Right atrium auricular region (tissue), 2 donors: ENCODE results near the gene DYNC2H1. TPM values are rescaled to one million over a fixed set of nuclear protein-coding genes. Genes with fewer than 3 reads are reported as not detected.

ENCODE experiments used
- DNase-seq: peaks from one replicate; pipeline ENCODE4 v3.0.0-alpha.2; 2019; ENCODE audit warnings: low spot score
- H3K27ac ChIP-seq, 2 donors: fragments of 200-600 bp; sonication (generic); 1 replicate in 1 of 2; 2 replicates in 1 of 2; pipeline ENCODE4 v1.5.1; 2016 to 2019
- H3K27me3 ChIP-seq, 2 donors: fragments of 200-600 bp; sonication (generic); one replicate each; pipeline versions ENCODE4 v1.5.1 to v1.6.0; 2017 to 2019
- H3K36me3 ChIP-seq: fragments of 200-600 bp; sonication (generic); one replicate; pipeline ENCODE4 v1.5.1; 2016
- H3K4me1 ChIP-seq, 2 donors: fragments of 200-600 bp; sonication (generic); one replicate each; pipeline versions ENCODE4 v1.5.1 to v1.6.0; 2017 to 2019
- H3K4me3 ChIP-seq, 2 donors: fragments of 200-600 bp; sonication (generic); 1 replicate in 1 of 2; 2 replicates in 1 of 2; pipeline ENCODE4 v1.5.1; 2017 to 2019; ENCODE audit warnings: mild to moderate bottlenecking in 1 of 2, moderate library complexity in 1 of 2
- H3K9me3 ChIP-seq, 2 donors: fragments of 200-600 bp; sonication (generic); one replicate each; pipeline ENCODE4 v1.5.1; 2019
- total RNA-seq, 2 donors: library from RNA; depleted of rRNA; stranded (reverse); fragments of >200 nt; gene quantifications; one replicate each; pipeline ENCODE4 v1.1.0, GENCODE V29; 2016
- TF ChIP-seq, protein P1 (sequence below), 2 donors: fragments of 200-600 bp; sonication (generic); IDR thresholded peaks; one replicate each; pipeline ENCODE4 v1.5.1; 2019; ENCODE audit warnings: antibody characterized with exemption in 2 of 2

DYNC2H1 gene
- total RNA-seq, 2 donors from 2014 or later, result 7.8 to 12.7 TPM

- Histone ChIP-seq H3K4me1 (no peaks in the 10 kb centered on the region), H3K9me3 (no peaks in the 10 kb centered on the region), H3K4me3 (no peak overlapping the region), H3K36me3 (peaks cover 5% of the 10 kb centered on the region), H3K27me3 (no peaks in the 10 kb centered on the region), H3K27ac (no peak overlapping the region)
- TF ChIP-seq, protein P1, sequence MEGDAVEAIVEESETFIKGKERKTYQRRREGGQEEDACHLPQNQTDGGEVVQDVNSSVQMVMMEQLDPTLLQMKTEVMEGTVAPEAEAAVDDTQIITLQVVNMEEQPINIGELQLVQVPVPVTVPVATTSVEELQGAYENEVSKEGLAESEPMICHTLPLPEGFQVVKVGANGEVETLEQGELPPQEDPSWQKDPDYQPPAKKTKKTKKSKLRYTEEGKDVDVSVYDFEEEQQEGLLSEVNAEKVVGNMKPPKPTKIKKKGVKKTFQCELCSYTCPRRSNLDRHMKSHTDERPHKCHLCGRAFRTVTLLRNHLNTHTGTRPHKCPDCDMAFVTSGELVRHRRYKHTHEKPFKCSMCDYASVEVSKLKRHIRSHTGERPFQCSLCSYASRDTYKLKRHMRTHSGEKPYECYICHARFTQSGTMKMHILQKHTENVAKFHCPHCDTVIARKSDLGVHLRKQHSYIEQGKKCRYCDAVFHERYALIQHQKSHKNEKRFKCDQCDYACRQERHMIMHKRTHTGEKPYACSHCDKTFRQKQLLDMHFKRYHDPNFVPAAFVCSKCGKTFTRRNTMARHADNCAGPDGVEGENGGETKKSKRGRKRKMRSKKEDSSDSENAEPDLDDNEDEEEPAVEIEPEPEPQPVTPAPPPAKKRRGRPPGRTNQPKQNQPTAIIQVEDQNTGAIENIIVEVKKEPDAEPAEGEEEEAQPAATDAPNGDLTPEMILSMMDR (IDR thresholded peaks at IDR 0.05), result no peak
- no peak for DNase-seq
Observed at GRCh38 chr11:103395612-103396011, 286.4 kb downstream of the DYNC2H1 start.

GRCh38 chr11:103396237-103396636 lies 287.0 kb downstream of the DYNC2H1 start:
- H3K4me1 ChIP-seq, result no peaks in the 10 kb centered on the region
- H3K4me3 ChIP-seq, result no peak overlapping the region
- H3K36me3 ChIP-seq, result peaks cover 9% of the 10 kb centered on the region
- TF ChIP-seq, protein P1 (IDR thresholded peaks at IDR 0.05), result no peak
- no peak for DNase-seq
- no peaks in the 10 kb centered on the region for H3K27me3 ChIP-seq
- no peaks in the 10 kb centered on the region for H3K9me3 ChIP-seq
- H3K27ac ChIP-seq, result no peak overlapping the region

GRCh38 chr11:103397369-103397768 lies 288.1 kb downstream of the DYNC2H1 start:
- Histone ChIP-seq H3K27me3 (no peaks in the 10 kb centered on the region), H3K36me3 (peaks cover 9% of the 10 kb centered on the region), H3K9me3 (no peaks in the 10 kb centered on the region), H3K4me3 (no peak overlapping the region), H3K27ac (no peak overlapping the region), H3K4me1 (no peaks in the 10 kb centered on the region)
- no peak for DNase-seq
- TF ChIP-seq, protein P1 (IDR thresholded peaks at IDR 0.05), result no peak

DNA sequence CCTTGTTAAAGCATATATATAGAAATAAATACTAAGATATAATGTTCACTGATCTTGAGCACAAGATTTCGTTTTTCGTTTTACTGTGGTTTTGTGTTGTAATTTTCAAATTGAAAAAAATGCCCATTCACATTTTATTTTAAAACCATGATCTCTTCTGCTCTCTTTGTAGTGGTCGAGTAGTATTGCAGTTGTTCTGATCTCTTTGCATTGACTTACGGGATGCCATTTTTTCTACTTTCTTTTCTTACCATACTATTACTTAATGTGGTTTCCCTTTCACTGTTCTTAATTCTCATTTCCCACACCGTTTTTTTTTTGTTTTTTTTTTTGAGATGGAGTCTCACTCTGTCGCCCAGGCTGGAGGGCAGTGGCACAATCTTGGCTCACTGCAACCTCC lies 289.6 kb downstream of the DYNC2H1 start:
- Histone ChIP-seq H3K9me3 (no peaks in the 10 kb centered on the region), H3K4me1 (no peaks in the 10 kb centered on the region), H3K36me3 (peaks cover 9% of the 10 kb centered on the region), H3K27ac (no peak overlapping the region), H3K4me3 (no peak overlapping the region), H3K27me3 (no peaks in the 10 kb centered on the region)
- no peak for DNase-seq
- TF ChIP-seq, protein P1 (IDR thresholded peaks at IDR 0.05), result no peak

DNA sequence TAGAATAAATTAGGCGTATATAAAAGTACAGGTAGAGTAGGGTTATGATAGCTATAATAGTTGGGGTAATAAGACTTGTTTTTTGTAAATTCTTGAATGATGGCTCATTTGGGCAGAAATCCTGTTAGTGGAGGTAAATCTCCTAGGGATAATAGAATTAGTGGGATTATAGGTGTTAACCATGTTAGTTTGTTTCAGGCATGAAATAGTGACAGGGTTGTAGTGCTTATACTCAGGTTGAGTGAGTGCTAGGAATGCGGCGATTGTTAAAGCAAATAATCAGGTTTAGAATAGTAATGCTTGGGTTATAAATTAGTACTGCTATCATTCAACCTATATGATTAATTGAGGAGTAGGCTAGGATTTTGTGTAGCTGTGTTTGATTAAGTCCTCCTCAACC lies 297.1 kb downstream of the DYNC2H1 start:
- no peaks in the 10 kb centered on the region for H3K27me3 ChIP-seq

GRCh38 chr11:103407641-103408040 lies 298.4 kb downstream of the DYNC2H1 start:
- Histone ChIP-seq H3K27ac (no peak overlapping the region), H3K27me3 (no peaks in the 10 kb centered on the region), H3K4me1 (no peaks in the 10 kb centered on the region), H3K4me3 (no peak overlapping the region), H3K9me3 (no peaks in the 10 kb centered on the region), H3K36me3 (no peaks in the 10 kb centered on the region)
- DNase-seq, result no peak
- TF ChIP-seq, protein P1 (IDR thresholded peaks at IDR 0.05), result no peak

More for the DNA sequence above, 297.1 kb downstream of the DYNC2H1 start:
- Histone ChIP-seq H3K4me3 (no peak overlapping the region), H3K36me3 (no peaks in the 10 kb centered on the region), H3K4me1 (no peaks in the 10 kb centered on the region), H3K9me3 (no peaks in the 10 kb centered on the region), H3K27ac (no peak overlapping the region)
- TF ChIP-seq, protein P1 (IDR thresholded peaks at IDR 0.05), result no peak
- no peak for DNase-seq
